ENCODE data around the gene JMJD1C. TPM values are rescaled to one million over a fixed set of nuclear protein-coding genes. Genes with fewer than 3 reads are reported as not detected.
A peak's percentile ranks its signal among the peaks of the same experiment; 100 is the strongest.

The JMJD1C gene
- total and polyA plus RNA-seq, 3 donors from 2014 or later: 29.7 to 111 (median 94.6) TPM

DNA sequence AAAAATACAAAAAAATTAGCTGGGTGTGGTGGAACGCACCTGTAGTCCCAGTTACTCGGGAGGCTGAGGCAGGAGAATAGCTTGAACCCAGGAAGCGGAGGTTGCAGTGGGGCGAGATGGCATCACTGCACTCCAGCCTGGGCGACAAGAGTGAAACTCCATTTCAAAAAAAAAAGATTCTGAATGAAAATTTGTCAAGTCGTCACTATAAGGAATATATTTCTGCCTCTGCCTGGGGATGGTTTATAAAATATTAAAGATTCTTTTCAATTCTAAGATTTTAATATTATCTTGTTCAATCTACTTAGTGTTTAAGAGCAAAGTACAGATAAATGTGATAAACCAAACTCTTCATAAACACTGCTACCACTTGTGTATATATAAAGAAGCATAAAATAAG, 185.4 kb downstream of the JMJD1C start:
- intact Hi-C loops (cut with DNase I; ENCODE audit: low total_unique reads): no loop called here
- Histone ChIP-seq H3K36me3 (ENCODE audit: low read depth, missing control alignments) (no peaks in the 10 kb centered on the region), H3K4me1 (no peaks in the 10 kb centered on the region), H3K27ac (no peak overlapping the region), H3K27me3 (no peaks in the 10 kb centered on the region), H3K9me3 (no peaks in the 10 kb centered on the region), H3K4me3 (no peak overlapping the region)
- 88 to 95% methylated on average over 6 of the region's 6 CpGs for WGBS, 2 donors
- TF ChIP-seq CTCF (IDR thresholded peaks at IDR 0.05) (no peak), POLR2A (IDR thresholded peaks at IDR 0.05) (no peak)
- DNase-seq: no peak

GRCh38 chr10:63275094-63275493, 190.7 kb downstream of the JMJD1C start:
- 94% methylated on average over 3 of the region's 3 CpGs for WGBS, 2 donors
- no peak overlapping the region for H3K27ac ChIP-seq
- no peaks in the 10 kb centered on the region for H3K4me1 ChIP-seq
- no peak for TF ChIP-seq CTCF (IDR thresholded peaks at IDR 0.05)
- TF ChIP-seq POLR2A (IDR thresholded peaks at IDR 0.05): no peak
- H3K36me3 ChIP-seq (ENCODE audit: low read depth, missing control alignments): no peaks in the 10 kb centered on the region
- no peak for DNase-seq
- intact Hi-C loops (cut with DNase I; ENCODE audit: low total_unique reads): no loop called here
- H3K4me3 ChIP-seq: no peak overlapping the region
- no peaks in the 10 kb centered on the region for H3K27me3 ChIP-seq
- no peaks in the 10 kb centered on the region for H3K9me3 ChIP-seq

- no peaks in the 10 kb centered on the region for H3K4me1 ChIP-seq
- no peaks in the 10 kb centered on the region for H3K27me3 ChIP-seq
- no peaks in the 10 kb centered on the region for H3K36me3 ChIP-seq (ENCODE audit: low read depth, missing control alignments)
- H3K9me3 ChIP-seq: no peaks in the 10 kb centered on the region
- H3K4me3 ChIP-seq: no peak overlapping the region
- no peak for TF ChIP-seq POLR2A (IDR thresholded peaks at IDR 0.05)
- intact Hi-C loops (cut with DNase I; ENCODE audit: low total_unique reads): no loop called here
- DNase-seq: no peak
- H3K27ac ChIP-seq: no peak overlapping the region
Measured at GRCh38 chr10:63273577-63273976, 192.2 kb downstream of the JMJD1C start.

- no peak for TF ChIP-seq POLR2A (IDR thresholded peaks at IDR 0.05)
- peak; percentile 24 to 52 (median 32) for TF ChIP-seq CTCF (IDR thresholded peaks at IDR 0.05)
- Histone ChIP-seq H3K36me3 (ENCODE audit: low read depth, missing control alignments) (no peaks in the 10 kb centered on the region), H3K4me1 (peaks cover 14% of the 10 kb centered on the region), H3K27ac (peak overlapping the region; percentile 78 to 89), H3K4me3 (peak overlapping the region; percentile 43 to 56), H3K9me3 (no peaks in the 10 kb centered on the region), H3K27me3 (no peaks in the 10 kb centered on the region)
- 25 to 29% methylated on average over 17 of the region's 17 CpGs for WGBS, 2 donors
- DNase-seq: peak; percentile 89
- intact Hi-C loops (cut with DNase I; ENCODE audit: low total_unique reads): no loop called here
Measured at GRCh38 chr10:63268798-63269503, 196.8 kb downstream of the JMJD1C start.

DNA sequence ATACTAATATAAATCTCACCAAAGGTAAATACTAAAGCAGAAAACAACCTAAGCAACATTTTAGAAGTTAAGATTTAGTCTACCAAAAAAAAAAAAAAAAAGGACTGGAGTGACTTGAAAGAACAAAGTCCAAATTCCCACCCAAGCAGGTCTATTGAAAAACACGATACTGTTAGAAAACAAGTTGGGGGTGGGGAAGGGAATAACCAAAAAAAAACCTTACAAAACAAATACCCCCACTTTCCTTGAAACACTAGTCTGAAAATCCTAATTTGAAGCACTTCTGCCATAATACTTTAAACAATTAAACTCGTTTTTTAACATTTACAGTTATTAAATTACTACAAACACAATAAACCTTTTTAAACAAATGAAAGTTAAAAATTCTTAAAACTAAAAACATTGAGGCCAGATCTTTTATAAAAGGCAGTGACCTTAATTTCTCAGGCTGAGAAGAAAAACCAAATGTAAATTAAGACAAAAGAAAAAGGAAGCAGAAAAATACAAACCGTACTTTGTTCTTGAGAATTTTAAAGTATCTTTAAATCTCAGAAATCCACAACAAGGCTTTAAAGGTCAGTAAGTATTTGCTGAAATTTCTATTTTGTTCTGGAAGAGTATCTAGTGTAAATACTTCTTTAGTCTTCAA, 197.5 kb downstream of the JMJD1C start:
- Histone ChIP-seq H3K9me3 (no peaks in the 10 kb centered on the region), H3K4me3 (peak overlapping the region; percentile 43 to 56), H3K4me1 (peaks cover 14% of the 10 kb centered on the region), H3K27me3 (no peaks in the 10 kb centered on the region), H3K36me3 (ENCODE audit: low read depth, missing control alignments) (no peaks in the 10 kb centered on the region), H3K27ac (peak overlapping the region; percentile 78 to 89)
- 20 to 26% methylated on average over 3 of the region's 3 CpGs for WGBS, 2 donors
- intact Hi-C loops (cut with DNase I; ENCODE audit: low total_unique reads): no loop called here
- no peak for DNase-seq
- TF ChIP-seq POLR2A (IDR thresholded peaks at IDR 0.05) (no peak), CTCF (IDR thresholded peaks at IDR 0.05) (no peak)
